Gastroesophageal sphincter (tissue), 4 donors: Measurements from ENCODE around the gene PADI2. TPM values are rescaled to one million over a fixed set of nuclear protein-coding genes. Genes with fewer than 3 reads are reported as not detected.

ENCODE experiments used
- ATAC-seq: fragments of 150-250 bp; one replicate; pipeline ENCODE4 v1.9.1; 2016; ENCODE audit warnings: mild to moderate bottlenecking, moderate library complexity
- H3K27ac ChIP-seq, 4 donors: fragments of 200-600 bp; sonication (generic) in 3 of 4; 1 replicate in 3 of 4; 2 replicates in 1 of 4; pipeline ENCODE4 v1.5.1; 2016 to 2019
- H3K27me3 ChIP-seq: fragments of 200-600 bp; sonication (generic); one replicate; pipeline ENCODE4 v1.5.1; 2019
- H3K36me3 ChIP-seq, 2 donors: fragments of 200-600 bp; sonication (generic); one replicate each; pipeline ENCODE4 v1.5.1; 2019; ENCODE audit warnings: control low read depth in 1 of 2
- H3K4me1 ChIP-seq, 3 donors: fragments of 200-600 bp; sonication (generic); 1 replicate in 2 of 3; 2 replicates in 1 of 3; pipeline ENCODE4 v1.5.1; 2016 to 2019; ENCODE audit warnings: control low read depth in 2 of 3
- H3K4me3 ChIP-seq, 2 donors: fragments of 200-600 bp; sonication (generic); one replicate each; pipeline ENCODE4 v1.5.1; 2019; ENCODE audit warnings: mild to moderate bottlenecking in 1 of 2, moderate library complexity in 1 of 2
- H3K9me3 ChIP-seq, 3 donors: fragments of 200-600 bp; sonication (generic); one replicate each; pipeline ENCODE4 v1.5.1; 2017 to 2019; ENCODE audit warnings: control low read depth in 2 of 3
- EP300 ChIP-seq: sonication (generic); formaldehyde crosslinking; IDR thresholded peaks from one replicate; pipeline ENCODE4 v1.6.1; 2017; ENCODE audit warnings: antibody characterized with exemption, mild to moderate bottlenecking
- POLR2A ChIP-seq, 2 donors: fragments of 450-650 bp; IDR thresholded peaks; one replicate each; pipeline ENCODE4 v1.6.1; 2017; ENCODE audit warnings: antibody characterized with exemption in 2 of 2, mild to moderate bottlenecking in 2 of 2, moderate library complexity in 1 of 2
- POLR2AphosphoS5 ChIP-seq: sonication (generic); formaldehyde crosslinking; IDR thresholded peaks from one replicate; pipeline ENCODE4 v1.6.1; 2017; ENCODE audit warnings: antibody characterized with exemption
- WGBS, 2 donors: methylation state at CpG; one replicate each; pipeline ENCODE4 v1.1.5; 2018; ENCODE audit warnings: low coverage in 1 of 2; 5-methylcytosine and 5-hydroxymethylcytosine counted together
- total RNA-seq, 4 donors: library from RNA; depleted of rRNA; stranded (reverse); fragments of >200 nt; gene quantifications; one replicate each; pipeline ENCODE4 v1.1.0, GENCODE V29; 2016
- TF ChIP-seq, protein P1 (sequence below), 4 experiments: fragments of 200-600 bp in 2 of 4; fragments of 450-650 bp in 2 of 4; sonication (generic) in 1 of 4; IDR thresholded peaks; one replicate each; pipeline ENCODE4 v1.5.1; 2017 to 2019; ENCODE audit warnings: antibody characterized with exemption in 4 of 4, mild to moderate bottlenecking in 2 of 4, moderate library complexity in 2 of 4

The PADI2 gene
- total RNA-seq, 4 donors from 2014 or later = 0.12 to 1.9 (median 0.58) TPM

GRCh38 chr1:17125756-17126237 lies 6.5 kb upstream of the PADI2 start:
- Histone ChIP-seq H3K9me3 (no peaks in the 10 kb centered on the region), H3K27ac (no peak overlapping the region), H3K4me1 (peaks cover 0 to 13% (median 3%) of the 10 kb centered on the region in 3 donors), H3K4me3 (no peak overlapping the region), H3K36me3 (no peaks in the 10 kb centered on the region), H3K27me3 (peaks cover 9% of the 10 kb centered on the region)
- ATAC-seq = peak; percentile 80
- TF ChIP-seq, protein P1, sequence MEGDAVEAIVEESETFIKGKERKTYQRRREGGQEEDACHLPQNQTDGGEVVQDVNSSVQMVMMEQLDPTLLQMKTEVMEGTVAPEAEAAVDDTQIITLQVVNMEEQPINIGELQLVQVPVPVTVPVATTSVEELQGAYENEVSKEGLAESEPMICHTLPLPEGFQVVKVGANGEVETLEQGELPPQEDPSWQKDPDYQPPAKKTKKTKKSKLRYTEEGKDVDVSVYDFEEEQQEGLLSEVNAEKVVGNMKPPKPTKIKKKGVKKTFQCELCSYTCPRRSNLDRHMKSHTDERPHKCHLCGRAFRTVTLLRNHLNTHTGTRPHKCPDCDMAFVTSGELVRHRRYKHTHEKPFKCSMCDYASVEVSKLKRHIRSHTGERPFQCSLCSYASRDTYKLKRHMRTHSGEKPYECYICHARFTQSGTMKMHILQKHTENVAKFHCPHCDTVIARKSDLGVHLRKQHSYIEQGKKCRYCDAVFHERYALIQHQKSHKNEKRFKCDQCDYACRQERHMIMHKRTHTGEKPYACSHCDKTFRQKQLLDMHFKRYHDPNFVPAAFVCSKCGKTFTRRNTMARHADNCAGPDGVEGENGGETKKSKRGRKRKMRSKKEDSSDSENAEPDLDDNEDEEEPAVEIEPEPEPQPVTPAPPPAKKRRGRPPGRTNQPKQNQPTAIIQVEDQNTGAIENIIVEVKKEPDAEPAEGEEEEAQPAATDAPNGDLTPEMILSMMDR (IDR thresholded peaks at IDR 0.05) = peak in 3 of 4 experiments; percentile 72 to 98 (median 91)
- TF ChIP-seq EP300 = no peak
- 5% methylated on average over 16 of the region's 16 CpGs; no CpG with 5 or more reads in 1 of the 2 donors for WGBS, 2 donors

- ATAC-seq = no peak
- H3K27ac ChIP-seq = no peak overlapping the region
- no peak for TF ChIP-seq POLR2AphosphoS5
- TF ChIP-seq EP300 = no peak
- no peak for TF ChIP-seq POLR2A (IDR thresholded peaks at IDR 0.05)
- TF ChIP-seq, protein P1 (IDR thresholded peaks at IDR 0.05) = no peak
- H3K4me3 ChIP-seq = no peak overlapping the region
- WGBS, 2 donors = 77 to 83% methylated on average over 2 to 14 of the region's 14 CpGs
- peaks cover 27% of the 10 kb centered on the region for H3K27me3 ChIP-seq
- H3K36me3 ChIP-seq = no peaks in the 10 kb centered on the region
- H3K9me3 ChIP-seq = no peaks in the 10 kb centered on the region
- peaks cover 0 to 25% (median 13%) of the 10 kb centered on the region in 3 donors for H3K4me1 ChIP-seq
These were observed 4.2 kb upstream of the PADI2 start for GRCh38 chr1:17123196-17124045.

DNA sequence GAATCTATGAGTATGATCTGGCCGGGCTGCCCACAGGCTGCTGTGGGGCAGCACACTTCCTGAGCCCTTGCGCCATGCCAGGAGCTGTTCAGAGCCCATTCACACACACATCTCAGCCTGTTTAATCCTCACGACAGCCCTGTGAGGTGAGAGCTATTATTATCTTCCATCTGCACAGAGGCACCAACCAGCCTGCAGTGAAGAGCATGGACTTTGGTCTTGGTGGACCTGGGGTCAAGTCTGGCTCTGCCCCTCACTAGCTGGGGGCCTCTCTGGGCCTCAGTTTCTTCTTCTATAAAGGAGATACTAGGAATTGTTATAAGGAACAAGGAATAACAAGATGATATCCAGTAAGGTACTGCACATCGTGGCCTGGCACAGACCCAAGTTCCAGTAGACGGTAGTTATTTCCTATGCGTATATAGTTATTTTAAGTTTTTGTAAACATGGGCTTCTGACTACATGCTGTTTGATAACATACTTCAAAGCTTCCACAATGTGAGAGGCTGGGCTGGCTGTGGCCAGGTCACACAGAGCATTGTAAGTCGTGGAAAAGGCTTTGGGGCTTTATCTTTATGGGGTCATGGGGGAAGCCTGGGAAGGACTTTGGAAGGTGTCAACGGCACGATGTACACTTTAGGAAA lies 3.4 kb upstream of the PADI2 start:
- H3K27me3 ChIP-seq = peaks cover 35% of the 10 kb centered on the region
- H3K4me1 ChIP-seq = peaks cover 0 to 23% (median 13%) of the 10 kb centered on the region in 3 donors
- no peak overlapping the region for H3K27ac ChIP-seq
- 30% methylated on average over 6 to 9 of the region's 9 CpGs for WGBS, 2 donors
- TF ChIP-seq POLR2AphosphoS5 (no peak), EP300 (no peak), POLR2A (IDR thresholded peaks at IDR 0.05) (no peak)
- TF ChIP-seq, protein P1 (IDR thresholded peaks at IDR 0.05) = no peak
- no peak for ATAC-seq
- no peaks in the 10 kb centered on the region for H3K36me3 ChIP-seq
- no peaks in the 10 kb centered on the region for H3K9me3 ChIP-seq
- no peak overlapping the region for H3K4me3 ChIP-seq

- peaks cover 43% of the 10 kb centered on the region for H3K27me3 ChIP-seq
- no peak overlapping the region for H3K27ac ChIP-seq
- 20% methylated on average over 1 of the region's 8 CpGs; no CpG with 5 or more reads in 1 of the 2 donors for WGBS, 2 donors
- no peak for ATAC-seq
- no peaks in the 10 kb centered on the region for H3K9me3 ChIP-seq
- TF ChIP-seq, protein P1 (IDR thresholded peaks at IDR 0.05) = no peak
- TF ChIP-seq POLR2AphosphoS5 (no peak), EP300 (no peak), POLR2A (IDR thresholded peaks at IDR 0.05) (no peak)
- H3K36me3 ChIP-seq = no peaks in the 10 kb centered on the region
- H3K4me3 ChIP-seq = no peak overlapping the region
- H3K4me1 ChIP-seq = peaks cover 0 to 23% (median 13%) of the 10 kb centered on the region in 3 donors
These were observed 2.6 kb upstream of the PADI2 start for GRCh38 chr1:17121881-17122280.
